ENCODE results near the gene VMP1. TPM values are rescaled to one million over a fixed set of nuclear protein-coding genes. Genes with fewer than 3 reads are reported as not detected.

VMP1 gene
- total and polyA plus RNA-seq, 2 of the 4 experiments (the other 2 are of a cell fraction): 89.8 to 197 TPM

GRCh38 chr17:59798111-59798510 is 90.7 kb downstream of the VMP1 start:
- intact Hi-C loops (cut with micrococcal nuclease) (no loop called here), dilution Hi-C loops (cut with HindIII; ENCODE audit: low sequenced_read_pairs, unreplicated experiment) (no loop called here), in situ Hi-C loops (cut with MboI; ENCODE audit: low sequenced_read_pairs) (no loop called here)
- H3K23ac ChIP-seq (ENCODE audit: low read depth, low read length): 0 out of 2 replicates have a peak overlapping the region, but pooled peaks have one; percentile 16
- H3K18ac ChIP-seq (ENCODE audit: low read depth, low read length): peak overlapping the region; percentile 45; the same call in 1 of the 2 replicates
- no peak overlapping the region for H2AK5ac ChIP-seq (ENCODE audit: low read depth, low read length)
- H3K4me2 ChIP-seq (ENCODE audit: low read depth, low read length): no peak overlapping the region
- CTCF ChIA-PET: no interaction called here
- DNase-seq (no peak), ATAC-seq (ENCODE audit: low read depth) (no peak)
- H3K9ac ChIP-seq (ENCODE audit: low read depth, low read length): no peak overlapping the region
- POLR2A ChIA-PET (ENCODE audit: unreplicated experiment): interaction anchor here (0.7 kb wide), 1 partner anchor 40 kb away, joined by 34 read pairs; no protein-coding TSS in a partner anchor
- no TSS peak for BruUV-seq (replicated peaks)
- H2BK20ac ChIP-seq (ENCODE audit: low read depth, low read length): peak overlapping the region; percentile 34; the same call in 1 of the 2 replicates
- peak overlapping the region; percentile 91 for H2BK5ac ChIP-seq (ENCODE audit: low read depth, low read length, poor library complexity, severe bottlenecking)
- H2AK9ac ChIP-seq (replicated peaks; ENCODE audit: low read depth, low read length, poor library complexity): no peak overlapping the region
- peak overlapping the region; percentile 45; the same call in 1 of the 2 replicates for H3K14ac ChIP-seq (replicated peaks; ENCODE audit: low read depth, low read length)
- H4K5ac ChIP-seq (ENCODE audit: low read depth, low read length): peak overlapping the region; percentile 63; the same call in 1 of the 2 replicates
- 0 out of 4 replicates have a peak overlapping the region, but pooled peaks of 1 of the 2 experiments have one; percentile 3 for H4K8ac ChIP-seq (ENCODE audit: low read depth in 2 of 2, low read length in 2 of 2)
- H2BK120ac ChIP-seq (ENCODE audit: low read depth, low read length): no peak overlapping the region
- H3K9me3 ChIP-seq (ENCODE audit: control insufficient read depth, insufficient read depth, low read length): no peaks in the 10 kb centered on the region
- H4K20me1 ChIP-seq (ENCODE audit: insufficient read depth, low read length): no peaks in the 10 kb centered on the region
- no peak overlapping the region for H2AFZ ChIP-seq (replicated peaks; ENCODE audit: low read length, poor library complexity)
- H3K27ac ChIP-seq (ENCODE audit: insufficient read depth, low read length): no peak overlapping the region
- peaks cover 6% of the 10 kb centered on the region; the same call in 1 of the 2 replicates for H3K9me1 ChIP-seq (ENCODE audit: insufficient read depth, low read length)
- peaks cover 0 to 52% of the 10 kb centered on the region in 2 experiments; a peak in 3 of 4 replicates for H3K79me1 ChIP-seq (ENCODE audit: low read depth in 1 of 2, low read length in 2 of 2)
- no peaks in the 10 kb centered on the region for H3K36me3 ChIP-seq (ENCODE audit: control insufficient read depth, insufficient read depth, low read length)
- H3K4ac ChIP-seq (ENCODE audit: low read depth, low read length): peak overlapping the region; percentile 48; the same call in 1 of the 2 replicates
- TF ChIP-seq RCOR1 (IDR thresholded peaks at IDR 0.05; ENCODE audit: insufficient replicate concordance, low read length) (no peak), USF2 (IDR thresholded peaks at IDR 0.05; ENCODE audit: low read depth, low read length) (no peak), RFX5 (IDR thresholded peaks at IDR 0.05; ENCODE audit: low read depth, low read length) (no peak), FOS (IDR thresholded peaks at IDR 0.05; ENCODE audit: low read depth, low read length) (no peak), MAFK (IDR thresholded peaks at IDR 0.05; ENCODE audit: low read depth, low read length) (no peak), CHD1 (IDR thresholded peaks at IDR 0.05; ENCODE audit: low read depth, low read length) (no peak), RAD21 (IDR thresholded peaks at IDR 0.05; ENCODE audit: low read length) (no peak), NFE2L2 (IDR thresholded peaks at IDR 0.05; ENCODE audit: low read depth, low read length) (no peak), CEBPB (IDR thresholded peaks at IDR 0.05; ENCODE audit: low read depth, low read length) (no peak), MAZ (IDR thresholded peaks at IDR 0.05; ENCODE audit: borderline replicate concordance, low read depth, low read length) (no peak), BHLHE40 (IDR thresholded peaks at IDR 0.05; ENCODE audit: low read depth, low read length) (no peak), MXI1 (IDR thresholded peaks at IDR 0.05; ENCODE audit: borderline replicate concordance, low read depth, low read length) (no peak), CTCF (conservative IDR thresholded peaks at IDR 0.05; ENCODE audit: low read depth, low read length) (no peak), SMC3 (IDR thresholded peaks at IDR 0.05; ENCODE audit: low read depth, low read length) (no peak), POLR2A (IDR thresholded peaks at IDR 0.05; ENCODE audit: low read depth, low read length) (no peak)
- TF ChIP-seq, protein P1, sequence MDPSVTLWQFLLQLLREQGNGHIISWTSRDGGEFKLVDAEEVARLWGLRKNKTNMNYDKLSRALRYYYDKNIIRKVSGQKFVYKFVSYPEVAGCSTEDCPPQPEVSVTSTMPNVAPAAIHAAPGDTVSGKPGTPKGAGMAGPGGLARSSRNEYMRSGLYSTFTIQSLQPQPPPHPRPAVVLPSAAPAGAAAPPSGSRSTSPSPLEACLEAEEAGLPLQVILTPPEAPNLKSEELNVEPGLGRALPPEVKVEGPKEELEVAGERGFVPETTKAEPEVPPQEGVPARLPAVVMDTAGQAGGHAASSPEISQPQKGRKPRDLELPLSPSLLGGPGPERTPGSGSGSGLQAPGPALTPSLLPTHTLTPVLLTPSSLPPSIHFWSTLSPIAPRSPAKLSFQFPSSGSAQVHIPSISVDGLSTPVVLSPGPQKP (IDR thresholded peaks at IDR 0.05; ENCODE audit: borderline replicate concordance, low read depth, low read length): no peak
- peaks cover 5% of the 10 kb centered on the region for H3K4me1 ChIP-seq (ENCODE audit: control insufficient read depth, insufficient read depth, low read length)
- H3K27me3 ChIP-seq (ENCODE audit: control insufficient read depth, insufficient read depth, low read length): no peaks in the 10 kb centered on the region
- H3K4me3 ChIP-seq (ENCODE audit: insufficient read depth, low read depth, low read length): no peak overlapping the region
- H4K91ac ChIP-seq (ENCODE audit: insufficient read depth, low read depth, low read length): no peak overlapping the region
- 0 out of 3 replicates have a peak overlapping the region, but pooled peaks have one; percentile 34 for H2BK15ac ChIP-seq (ENCODE audit: low read depth, low read length)
- no CpG with 5 or more reads among the region's 4 CpGs for WGBS, 2 experiments (ENCODE audit: extremely low coverage in 2 of 2, insufficient read length in 1 of 2)
- H3K56ac ChIP-seq (ENCODE audit: extremely low read depth, insufficient read depth, low read length): no peak overlapping the region

All from IMR-90 (cell line).